ENCODE results near the gene QSOX2.

Gene QSOX2

DNA sequence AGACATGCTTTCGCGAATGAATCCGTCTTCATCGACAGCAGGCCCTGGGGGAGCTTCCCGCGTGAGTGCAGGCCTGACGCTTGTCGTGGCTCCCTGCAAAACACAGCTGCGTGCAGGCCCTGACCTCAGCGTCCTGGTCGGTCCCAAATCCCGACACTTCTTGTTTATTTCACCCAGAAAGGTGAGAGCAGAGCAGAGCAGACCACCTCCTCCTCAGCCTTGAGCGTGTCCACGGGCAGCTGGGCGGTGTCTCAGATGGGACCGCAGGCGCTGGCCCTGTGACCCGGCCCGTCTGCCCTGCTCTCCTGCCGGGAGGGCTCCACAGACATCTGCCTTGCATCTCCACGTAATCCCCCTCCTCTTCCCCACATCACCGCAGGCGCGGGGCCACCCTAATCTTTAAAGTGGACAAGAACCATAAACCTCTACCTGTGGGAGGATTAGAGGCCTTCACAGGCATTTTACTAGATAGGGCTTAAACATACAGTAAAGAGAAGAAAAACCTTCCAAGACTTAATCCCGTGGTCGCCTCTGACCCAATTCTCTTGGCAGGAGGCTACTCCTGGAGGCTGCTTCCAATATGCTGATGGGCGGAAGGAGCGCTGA is 33.2 kb downstream of the QSOX2 start:
- WGBS, 2 experiments (ENCODE audit: insufficient coverage in 2 of 2): 94 to 96% methylated on average over 23 to 27 of the region's 28 CpGs
- no peak overlapping the region for H3K4me3 ChIP-seq (ENCODE audit: extremely low read depth, insufficient read depth, low read length, poor library complexity, severe bottlenecking)

DNA sequence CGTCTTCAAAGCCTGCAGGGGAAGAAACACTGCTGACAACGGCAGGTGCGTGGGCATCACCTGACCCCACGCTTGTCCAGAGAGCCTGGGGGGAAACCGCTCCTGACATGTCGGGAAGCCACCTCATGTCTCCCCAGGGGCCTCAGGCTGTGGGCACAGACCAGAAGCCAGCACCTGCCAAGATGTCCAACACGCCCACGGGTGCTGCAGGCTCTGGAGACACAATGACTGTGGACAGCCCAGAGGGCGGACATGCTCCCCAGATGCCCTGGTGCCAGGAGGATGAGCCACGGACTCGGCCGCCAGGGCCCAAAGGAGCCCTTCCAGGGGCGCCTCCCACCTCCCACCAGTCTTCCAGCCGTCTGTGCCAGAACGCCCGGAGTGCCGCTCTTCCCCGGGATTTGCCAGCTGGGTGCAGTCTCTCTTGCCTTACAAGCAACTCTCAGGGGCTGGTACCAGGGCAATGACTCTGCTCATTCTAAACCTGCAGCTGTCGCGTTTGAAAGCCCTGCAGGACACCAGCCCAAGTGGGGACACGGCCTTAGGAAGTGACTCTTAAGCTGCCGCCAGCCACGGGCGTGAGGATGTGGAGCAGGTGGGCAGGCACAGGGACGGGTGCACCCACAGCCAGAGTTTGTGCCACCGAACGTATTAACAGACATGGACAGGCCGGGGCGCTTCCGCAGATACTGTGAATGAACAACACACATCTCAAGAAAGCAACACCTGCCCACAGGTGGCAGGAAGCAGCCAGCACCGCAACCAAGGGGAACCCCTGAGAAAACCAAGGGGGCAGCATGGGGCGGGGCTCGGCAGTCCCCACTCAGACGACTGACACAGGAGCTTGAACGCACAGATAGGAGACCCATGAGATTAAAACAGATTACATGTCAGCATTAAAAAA is 33.9 kb downstream of the QSOX2 start:
- 94 to 95% methylated on average over 26 to 34 of the region's 35 CpGs for WGBS, 2 experiments (ENCODE audit: insufficient coverage in 2 of 2)
- H3K36me3 ChIP-seq (ENCODE audit: control insufficient read depth, insufficient read depth, low read length): peaks cover 56% of the 10 kb centered on the region
- no peak overlapping the region for H3K4me3 ChIP-seq (ENCODE audit: extremely low read depth, insufficient read depth, low read length, poor library complexity, severe bottlenecking)
- peaks cover 5% of the 10 kb centered on the region for H3K9me3 ChIP-seq (ENCODE audit: control insufficient read depth, low read length)
- no peaks in the 10 kb centered on the region for H3K4me1 ChIP-seq (ENCODE audit: control insufficient read depth, insufficient read depth, low read length, poor library complexity, severe bottlenecking)
- H3K27ac ChIP-seq (ENCODE audit: low read depth, low read length, severe bottlenecking): no peak overlapping the region

More for the DNA sequence above, 33.2 kb downstream of the QSOX2 start:
- Histone ChIP-seq H3K9me3 (ENCODE audit: control insufficient read depth, low read length) (peaks cover 5% of the 10 kb centered on the region), H3K27ac (ENCODE audit: low read depth, low read length, severe bottlenecking) (no peak overlapping the region), H3K36me3 (ENCODE audit: control insufficient read depth, insufficient read depth, low read length) (peaks cover 56% of the 10 kb centered on the region), H3K4me1 (ENCODE audit: control insufficient read depth, insufficient read depth, low read length, poor library complexity, severe bottlenecking) (no peaks in the 10 kb centered on the region)

DNA sequence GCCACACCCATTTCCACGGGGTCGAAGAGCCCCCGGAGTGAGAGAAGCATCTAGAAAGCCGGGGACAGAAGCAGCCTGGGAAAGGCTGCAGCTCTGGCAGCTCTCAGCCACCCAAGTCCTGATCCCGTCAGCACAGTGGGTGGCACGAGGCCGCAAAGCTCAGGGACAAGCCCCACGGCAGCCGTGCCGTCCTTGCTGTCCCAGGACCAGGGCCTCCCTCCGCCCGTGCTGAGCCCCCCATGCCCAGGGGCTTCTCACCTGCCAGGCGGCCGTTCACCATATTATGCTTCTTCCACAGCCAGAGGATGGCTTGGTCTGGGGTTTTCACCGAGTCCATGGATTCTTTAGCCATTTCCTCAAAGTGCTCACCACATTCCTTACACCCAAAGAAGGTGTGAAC is 34.6 kb downstream of the QSOX2 start:
- H3K36me3 ChIP-seq (ENCODE audit: control insufficient read depth, insufficient read depth, low read length): peaks cover 51% of the 10 kb centered on the region
- WGBS, 2 experiments (ENCODE audit: insufficient coverage in 2 of 2): 90 to 97% methylated on average over 13 to 15 of the region's 15 CpGs
- H3K9me3 ChIP-seq (ENCODE audit: control insufficient read depth, low read length): peaks cover 5% of the 10 kb centered on the region
- H3K4me1 ChIP-seq (ENCODE audit: control insufficient read depth, insufficient read depth, low read length, poor library complexity, severe bottlenecking): no peaks in the 10 kb centered on the region
- no peak overlapping the region for H3K27ac ChIP-seq (ENCODE audit: low read depth, low read length, severe bottlenecking)
- H3K4me3 ChIP-seq (ENCODE audit: extremely low read depth, insufficient read depth, low read length, poor library complexity, severe bottlenecking): no peak overlapping the region

DNA sequence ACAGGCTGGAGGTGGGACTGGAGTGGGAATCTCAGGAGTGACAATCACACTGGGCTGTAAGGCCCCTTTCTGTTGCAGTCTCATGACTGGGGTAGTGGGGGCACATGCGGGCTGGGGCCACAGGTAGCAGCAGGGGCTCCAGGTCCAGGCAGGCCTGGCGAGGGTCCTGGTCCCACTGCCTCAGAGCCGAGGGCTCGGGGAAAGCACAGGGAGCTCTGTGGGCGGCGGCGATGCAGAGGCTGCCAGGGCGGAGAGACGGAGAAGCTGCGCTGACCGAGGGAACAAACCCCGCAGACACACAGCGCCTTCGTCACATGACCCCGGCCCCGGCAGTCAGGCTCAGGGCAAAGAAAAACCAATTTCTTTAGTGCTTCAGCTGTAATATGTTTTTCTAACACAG is 35.3 kb downstream of the QSOX2 start:
- 93 to 94% methylated on average over 12 to 15 of the region's 16 CpGs for WGBS, 2 experiments (ENCODE audit: insufficient coverage in 2 of 2)
- H3K36me3 ChIP-seq (ENCODE audit: control insufficient read depth, insufficient read depth, low read length): peaks cover 44% of the 10 kb centered on the region
- peaks cover 5% of the 10 kb centered on the region for H3K9me3 ChIP-seq (ENCODE audit: control insufficient read depth, low read length)
- no peak overlapping the region for H3K4me3 ChIP-seq (ENCODE audit: extremely low read depth, insufficient read depth, low read length, poor library complexity, severe bottlenecking)
- no peak overlapping the region for H3K27ac ChIP-seq (ENCODE audit: low read depth, low read length, severe bottlenecking)
- no peaks in the 10 kb centered on the region for H3K4me1 ChIP-seq (ENCODE audit: control insufficient read depth, insufficient read depth, low read length, poor library complexity, severe bottlenecking)

DNA sequence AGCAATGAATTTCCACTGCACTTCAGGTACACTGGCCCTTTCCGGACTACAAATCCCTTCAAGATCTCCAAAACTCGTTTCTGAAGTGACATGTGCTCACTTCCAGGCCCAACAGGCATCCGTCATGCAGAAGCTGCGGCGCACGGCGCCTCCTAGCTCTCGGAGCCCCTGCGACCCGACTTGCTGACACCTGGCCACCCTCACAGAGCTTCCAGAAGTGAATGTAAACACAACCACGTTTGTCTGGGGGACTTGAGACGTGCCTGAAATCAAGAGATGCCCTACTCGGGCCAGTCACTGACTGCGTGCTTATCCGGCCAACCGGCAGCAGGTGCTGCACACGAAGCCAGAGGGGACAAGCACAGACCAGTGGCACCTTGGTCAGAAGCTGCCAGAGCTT is 35.8 kb downstream of the QSOX2 start:
- Histone ChIP-seq H3K4me1 (ENCODE audit: control insufficient read depth, insufficient read depth, low read length, poor library complexity, severe bottlenecking) (no peaks in the 10 kb centered on the region), H3K36me3 (ENCODE audit: control insufficient read depth, insufficient read depth, low read length) (peaks cover 39% of the 10 kb centered on the region), H3K9me3 (ENCODE audit: control insufficient read depth, low read length) (peaks cover 5% of the 10 kb centered on the region), H3K4me3 (ENCODE audit: extremely low read depth, insufficient read depth, low read length, poor library complexity, severe bottlenecking) (no peak overlapping the region), H3K27ac (ENCODE audit: low read depth, low read length, severe bottlenecking) (no peak overlapping the region)
- 84% methylated on average over 17 of the region's 17 CpGs for WGBS, 2 experiments (ENCODE audit: insufficient coverage in 2 of 2)

DNA sequence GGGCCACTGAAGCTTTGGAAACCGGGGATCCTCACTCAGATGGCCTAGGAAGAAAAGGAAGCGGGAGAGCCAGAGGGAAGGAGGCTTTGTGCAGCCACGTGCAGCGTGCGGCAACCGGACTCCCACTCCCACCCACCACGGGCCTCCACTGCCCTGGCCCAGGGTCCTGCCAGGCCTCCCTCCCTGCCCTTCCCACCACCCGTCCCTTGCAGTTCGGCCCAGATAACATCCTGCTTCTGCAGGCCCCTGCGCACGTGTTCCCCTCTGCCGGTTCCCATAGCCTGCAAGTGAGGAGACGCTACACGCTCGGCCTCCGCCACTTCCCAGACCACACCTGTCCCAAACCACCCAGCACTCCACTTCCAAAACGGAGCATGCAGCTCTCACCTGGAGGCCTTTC is 36.4 kb downstream of the QSOX2 start:
- Histone ChIP-seq H3K4me3 (ENCODE audit: extremely low read depth, insufficient read depth, low read length, poor library complexity, severe bottlenecking) (no peak overlapping the region), H3K9me3 (ENCODE audit: control insufficient read depth, low read length) (peaks cover 1% of the 10 kb centered on the region), H3K36me3 (ENCODE audit: control insufficient read depth, insufficient read depth, low read length) (peaks cover 34% of the 10 kb centered on the region), H3K4me1 (ENCODE audit: control insufficient read depth, insufficient read depth, low read length, poor library complexity, severe bottlenecking) (no peaks in the 10 kb centered on the region), H3K27ac (ENCODE audit: low read depth, low read length, severe bottlenecking) (no peak overlapping the region)
- WGBS, 2 experiments (ENCODE audit: insufficient coverage in 2 of 2): 92 to 96% methylated on average over 6 to 12 of the region's 17 CpGs

DNA sequence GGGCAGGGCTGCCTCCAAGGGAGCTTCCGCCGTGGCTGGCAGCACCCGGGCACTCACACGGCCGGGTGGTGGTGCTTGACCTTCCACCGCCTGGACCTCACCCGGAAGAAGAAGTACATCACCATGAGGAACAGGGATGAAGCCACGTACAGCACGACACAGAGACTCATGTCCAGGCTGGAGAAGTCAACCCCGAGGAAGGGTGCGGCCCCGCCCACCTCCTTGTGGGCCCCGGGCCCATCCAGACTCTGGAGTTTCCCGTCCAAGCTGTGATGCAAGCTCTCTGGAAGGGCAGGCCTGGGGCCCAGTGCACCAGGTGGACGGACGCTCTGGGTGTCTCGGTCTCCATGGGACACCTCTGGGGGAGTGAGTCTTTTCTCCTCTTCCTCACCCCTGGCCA is 36.9 kb downstream of the QSOX2 start:
- Histone ChIP-seq H3K9me3 (ENCODE audit: control insufficient read depth, low read length) (no peaks in the 10 kb centered on the region), H3K27ac (ENCODE audit: low read depth, low read length, severe bottlenecking) (no peak overlapping the region), H3K36me3 (ENCODE audit: control insufficient read depth, insufficient read depth, low read length) (peaks cover 28% of the 10 kb centered on the region), H3K4me3 (ENCODE audit: extremely low read depth, insufficient read depth, low read length, poor library complexity, severe bottlenecking) (no peak overlapping the region), H3K4me1 (ENCODE audit: control insufficient read depth, insufficient read depth, low read length, poor library complexity, severe bottlenecking) (no peaks in the 10 kb centered on the region)
- 95 to 96% methylated on average over 17 of the region's 17 CpGs for WGBS, 2 experiments (ENCODE audit: insufficient coverage in 2 of 2)

DNA sequence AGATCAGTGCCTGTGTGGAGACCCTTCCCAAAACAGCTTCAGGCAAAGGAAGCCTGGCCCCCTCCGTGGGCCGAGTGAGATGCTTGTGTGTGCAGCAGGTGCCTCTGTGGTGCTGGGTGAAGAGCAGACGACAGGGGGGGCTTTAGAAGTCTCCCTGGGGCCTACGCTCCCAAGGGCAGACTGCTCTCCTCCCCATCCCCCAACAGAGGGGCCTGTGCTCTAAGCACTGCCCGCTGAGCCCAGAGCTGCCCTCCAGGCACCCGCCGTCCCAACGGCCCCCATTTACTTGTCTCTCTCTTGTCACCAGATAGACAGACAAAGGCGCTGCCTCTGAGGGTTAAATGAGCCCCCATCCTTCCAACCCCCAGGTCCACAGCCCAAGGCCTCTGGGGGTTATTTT is 38.0 kb downstream of the QSOX2 start:
- Histone ChIP-seq H3K36me3 (ENCODE audit: control insufficient read depth, insufficient read depth, low read length) (peaks cover 22% of the 10 kb centered on the region), H3K27ac (ENCODE audit: low read depth, low read length, severe bottlenecking) (no peak overlapping the region), H3K4me1 (ENCODE audit: control insufficient read depth, insufficient read depth, low read length, poor library complexity, severe bottlenecking) (no peaks in the 10 kb centered on the region), H3K4me3 (ENCODE audit: extremely low read depth, insufficient read depth, low read length, poor library complexity, severe bottlenecking) (no peak overlapping the region), H3K9me3 (ENCODE audit: control insufficient read depth, low read length) (no peaks in the 10 kb centered on the region)
- WGBS, 2 experiments (ENCODE audit: insufficient coverage in 2 of 2): 77 to 80% methylated on average over 1 to 7 of the region's 9 CpGs

DNA sequence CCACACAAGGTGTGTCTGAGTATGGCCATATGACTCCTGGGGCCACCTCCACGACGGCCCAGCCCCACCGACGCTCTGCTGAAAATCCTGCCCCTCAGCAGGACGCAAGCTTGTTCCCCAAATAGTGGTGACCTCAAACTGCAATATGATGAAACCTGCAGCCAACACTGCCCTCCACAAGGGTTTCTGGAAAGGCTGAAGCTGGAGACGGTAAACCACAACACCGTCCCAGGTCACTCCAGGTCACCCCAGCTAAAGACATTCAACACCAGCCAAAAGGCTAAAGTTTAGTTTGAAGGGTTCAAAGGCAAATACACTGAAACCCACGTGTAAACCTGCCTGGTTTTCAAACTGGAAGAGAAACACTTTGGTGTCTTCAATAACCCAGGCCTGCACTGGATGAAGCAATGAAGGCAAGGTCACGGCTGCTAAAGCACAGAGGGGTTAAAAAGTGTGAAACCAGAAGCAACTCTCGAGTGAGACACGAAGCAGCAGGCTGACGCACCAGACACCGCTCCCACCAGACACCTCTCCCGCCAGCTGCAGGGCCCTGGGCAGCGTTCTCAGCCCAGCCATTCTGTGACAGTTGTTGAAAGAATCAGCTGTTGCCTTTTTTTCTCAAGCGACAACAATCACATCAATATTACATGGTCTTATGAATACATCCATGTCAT is 38.9 kb downstream of the QSOX2 start:
- Histone ChIP-seq H3K27ac (ENCODE audit: low read depth, low read length, severe bottlenecking) (no peak overlapping the region), H3K9me3 (ENCODE audit: control insufficient read depth, low read length) (no peaks in the 10 kb centered on the region), H3K4me3 (ENCODE audit: extremely low read depth, insufficient read depth, low read length, poor library complexity, severe bottlenecking) (no peak overlapping the region), H3K36me3 (ENCODE audit: control insufficient read depth, insufficient read depth, low read length) (peaks cover 20% of the 10 kb centered on the region), H3K4me1 (ENCODE audit: control insufficient read depth, insufficient read depth, low read length, poor library complexity, severe bottlenecking) (no peaks in the 10 kb centered on the region)
- WGBS, 2 experiments (ENCODE audit: insufficient coverage in 2 of 2): 82 to 87% methylated on average over 16 of the region's 16 CpGs

DNA sequence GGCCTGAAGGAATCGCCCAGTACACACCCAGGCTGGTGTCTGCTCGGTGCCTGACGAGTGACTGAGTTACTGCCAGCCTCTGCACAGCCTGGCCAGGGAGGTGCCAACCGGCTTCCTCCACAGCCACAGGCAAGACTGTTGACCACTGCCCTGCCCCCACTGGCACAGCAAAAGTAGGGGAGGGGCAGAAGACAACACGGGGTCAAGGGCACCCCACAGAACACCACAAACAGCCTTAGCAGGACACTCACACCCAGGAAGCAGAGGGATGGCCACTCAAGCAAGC is 40.0 kb downstream of the QSOX2 start:
- Histone ChIP-seq H3K4me1 (ENCODE audit: control insufficient read depth, insufficient read depth, low read length, poor library complexity, severe bottlenecking) (no peaks in the 10 kb centered on the region), H3K36me3 (ENCODE audit: control insufficient read depth, insufficient read depth, low read length) (peaks cover 15% of the 10 kb centered on the region), H3K4me3 (ENCODE audit: extremely low read depth, insufficient read depth, low read length, poor library complexity, severe bottlenecking) (no peak overlapping the region), H3K27ac (ENCODE audit: low read depth, low read length, severe bottlenecking) (no peak overlapping the region), H3K9me3 (ENCODE audit: control insufficient read depth, low read length) (no peaks in the 10 kb centered on the region)
- 82 to 100% methylated on average over 2 to 4 of the region's 5 CpGs for WGBS, 2 experiments (ENCODE audit: insufficient coverage in 2 of 2)

All from mesodermal cell (in vitro differentiated cells).